Ovary (tissue), 9 donors: ENCODE results near the gene MRM3. TPM values are rescaled to one million over a fixed set of nuclear protein-coding genes. Genes with fewer than 3 reads are reported as not detected.

Experiments
- DNase-seq, 5 donors: peaks; one replicate each; pipeline ENCODE4 v3.0.0-alpha.2; 2019 to 2020
- H3K27ac ChIP-seq, 2 donors: fragments of 200-600 bp; one replicate each; pipeline versions ENCODE4 v1.5.1 to v1.8.0; 2019 to 2022
- H3K27me3 ChIP-seq: fragments of 200-600 bp; one replicate; pipeline ENCODE4 v1.8.0; 2022
- H3K36me3 ChIP-seq: fragments of 200-600 bp; sonication (generic); one replicate; pipeline ENCODE4 v1.5.1; 2019
- H3K4me1 ChIP-seq: one replicate; pipeline ENCODE4 v1.8.1; 2013; ENCODE audit warnings: mild to moderate bottlenecking, moderate library complexity; ENCODE audit not compliant: insufficient read depth
- H3K4me3 ChIP-seq: fragments of 200-600 bp; sonication (generic); one replicate; pipeline ENCODE4 v1.5.1; 2017
- H3K9me3 ChIP-seq, 2 donors: fragments of 200-600 bp in 1 of 2; sonication (generic) in 1 of 2; one replicate each; pipeline versions ENCODE4 v1.5.1 to v1.8.1; 2013 to 2019; ENCODE audit warnings: mild to moderate bottlenecking in 1 of 2, moderate library complexity in 1 of 2
- EP300 ChIP-seq: sonication (generic); formaldehyde crosslinking; IDR thresholded peaks from one replicate; pipeline ENCODE4 v1.6.1; 2017; ENCODE audit warnings: antibody characterized with exemption
- POLR2A ChIP-seq: fragments of 450-650 bp; IDR thresholded peaks from one replicate; pipeline ENCODE4 v1.6.1; 2017; ENCODE audit warnings: antibody characterized with exemption, mild to moderate bottlenecking, moderate library complexity
- WGBS, 3 donors: extraction: QIAGEN DNeasy Blood & Tissue Kit in 1 of 3; methylation state at CpG; one replicate each; pipeline versions ENCODE4 v1.1.5 to v1.1.7; 2013 to 2017; 5-methylcytosine and 5-hydroxymethylcytosine counted together
- intact Hi-C, 4 donors: fragments of 100-400 bp; cut with DNase I; formaldehyde crosslinking; loops; one replicate each; pipeline versions ENCODE4 v1.11.0 to v1.15.1; 2022 to 2023
- polyA plus RNA-seq, 2 donors: library from polyadenylated mRNA; stranded (reverse); fragments of 200-250 nt in 1 of 2; fragments of 350-450 nt in 1 of 2; fragmentation: Illumina TruSeq in 1 of 2; extraction: RNeasy Lipid Tissue Mini Kit (QIAGEN cat#74804) in 1 of 2; gene quantifications; one replicate each; pipeline ENCODE4 v1.2.3, GENCODE V29; 2013 to 2014
- total RNA-seq, 7 donors: library from RNA; depleted of rRNA in 2 of 7; stranded (reverse); fragments of >200 nt in 2 of 7; fragmentation: NEBNext Ultra II Directional in 3 of 7; extraction: Animal tissue kit (Norgen Biotek cat#: 25700) in 3 of 7; gene quantifications; one replicate each; pipeline versions ENCODE4 v1.1.0 to v1.2.4, GENCODE V29; 2016 to 2023
- TF ChIP-seq, protein P1 (sequence below), 3 donors: fragments of 450-650 bp in 2 of 3; fragments of 200-600 bp in 1 of 3; IDR thresholded peaks; one replicate each; pipeline versions ENCODE4 v1.5.1 to v1.8.0; 2016 to 2022; ENCODE audit warnings: antibody characterized with exemption in 3 of 3, mild to moderate bottlenecking in 1 of 3
- donor health status: DM: no; HTN: no; CAD: no; lungs with moderate emphysema.
- donor health status: DM: no; HTN: no; CAD: no.
- donor health status: Bipolar disorder and iron deficiency.
- donor health status: DM: yes; HTN: yes; CAD: no.
- donor health status: DM: no; HTN: no; CAD: no.
- donor health status: DM: yes; HTN: yes; CAD: no.

MRM3 gene
- total and polyA plus RNA-seq, 9 donors: 10.1 to 16.7 (median 13.9) TPM

DNA sequence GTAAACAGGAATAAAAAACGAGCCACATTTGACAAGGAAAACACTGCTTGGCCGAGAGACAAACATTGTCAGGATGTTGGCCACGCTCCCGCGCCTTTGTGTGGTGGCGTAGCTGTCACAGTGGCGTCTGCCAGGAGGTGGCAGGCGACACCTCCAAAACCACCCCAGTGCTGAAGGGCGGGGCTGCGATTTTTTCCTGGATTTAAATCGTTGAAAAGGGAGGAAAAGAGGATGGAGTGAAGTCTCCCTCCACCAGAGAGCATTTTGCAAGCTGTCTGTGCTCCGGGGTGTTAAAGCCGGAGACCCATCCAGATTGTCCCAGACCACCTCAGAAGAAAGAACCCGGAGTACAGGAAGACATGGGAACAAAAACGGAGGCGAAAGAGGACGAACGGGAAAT is 12.7 kb downstream of the MRM3 start:
- 6 to 13% (median 9%) methylated on average over 18 of the region's 18 CpGs for WGBS, 3 donors
- TF ChIP-seq EP300: no peak
- TF ChIP-seq, protein P1, sequence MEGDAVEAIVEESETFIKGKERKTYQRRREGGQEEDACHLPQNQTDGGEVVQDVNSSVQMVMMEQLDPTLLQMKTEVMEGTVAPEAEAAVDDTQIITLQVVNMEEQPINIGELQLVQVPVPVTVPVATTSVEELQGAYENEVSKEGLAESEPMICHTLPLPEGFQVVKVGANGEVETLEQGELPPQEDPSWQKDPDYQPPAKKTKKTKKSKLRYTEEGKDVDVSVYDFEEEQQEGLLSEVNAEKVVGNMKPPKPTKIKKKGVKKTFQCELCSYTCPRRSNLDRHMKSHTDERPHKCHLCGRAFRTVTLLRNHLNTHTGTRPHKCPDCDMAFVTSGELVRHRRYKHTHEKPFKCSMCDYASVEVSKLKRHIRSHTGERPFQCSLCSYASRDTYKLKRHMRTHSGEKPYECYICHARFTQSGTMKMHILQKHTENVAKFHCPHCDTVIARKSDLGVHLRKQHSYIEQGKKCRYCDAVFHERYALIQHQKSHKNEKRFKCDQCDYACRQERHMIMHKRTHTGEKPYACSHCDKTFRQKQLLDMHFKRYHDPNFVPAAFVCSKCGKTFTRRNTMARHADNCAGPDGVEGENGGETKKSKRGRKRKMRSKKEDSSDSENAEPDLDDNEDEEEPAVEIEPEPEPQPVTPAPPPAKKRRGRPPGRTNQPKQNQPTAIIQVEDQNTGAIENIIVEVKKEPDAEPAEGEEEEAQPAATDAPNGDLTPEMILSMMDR (IDR thresholded peaks at IDR 0.05): peak; percentile 40 to 84 (median 71)
- H3K27me3 ChIP-seq: no peaks in the 10 kb centered on the region
- no peaks in the 10 kb centered on the region for H3K4me1 ChIP-seq
- no peaks in the 10 kb centered on the region for H3K36me3 ChIP-seq
- H3K4me3 ChIP-seq: no peak overlapping the region
- no peaks in the 10 kb centered on the region for H3K9me3 ChIP-seq
- intact Hi-C loops: loop anchor here in 3 of 4 donors (2.0 to 5.0 kb wide), 2 partner anchors 186 to 187 kb away; no protein-coding TSS in a partner anchor
- no peak overlapping the region for H3K27ac ChIP-seq
- DNase-seq: peak; percentile 65 to 84 (median 79)

DNA sequence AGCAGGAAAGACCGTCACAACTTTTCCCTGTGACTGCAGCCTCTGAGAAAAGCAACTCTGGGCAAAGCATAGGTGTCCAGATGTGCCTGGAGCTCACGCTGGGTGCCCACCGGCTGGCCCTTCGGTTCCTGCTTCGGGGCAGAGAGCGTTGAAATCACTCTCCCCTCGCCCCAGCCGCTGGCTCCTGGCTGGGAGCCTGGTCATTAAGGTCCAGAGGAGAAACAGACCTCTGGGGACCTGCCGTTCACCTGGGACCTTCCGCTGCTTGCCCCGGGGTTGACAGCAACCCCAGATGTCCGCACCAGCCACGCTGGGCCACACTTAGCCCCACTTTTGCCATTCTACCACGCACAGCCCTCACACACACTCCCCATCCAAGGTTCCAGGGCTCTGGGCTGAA is 13.1 kb downstream of the MRM3 start:
- H3K9me3 ChIP-seq: no peaks in the 10 kb centered on the region
- no peak for DNase-seq
- WGBS, 3 donors: 59 to 61% (median 60%) methylated on average over 11 to 14 of the region's 14 CpGs
- intact Hi-C loops: loop anchor here in 2 of 4 donors (2.0 to 5.0 kb wide), 2 partner anchors 186 to 187 kb away; no protein-coding TSS in a partner anchor
- no peak overlapping the region for H3K4me3 ChIP-seq
- H3K27ac ChIP-seq: no peak overlapping the region
- H3K27me3 ChIP-seq: no peaks in the 10 kb centered on the region
- TF ChIP-seq, protein P1 (IDR thresholded peaks at IDR 0.05): no peak
- TF ChIP-seq EP300: no peak
- TF ChIP-seq POLR2A: no peak
- H3K36me3 ChIP-seq: no peaks in the 10 kb centered on the region
- no peaks in the 10 kb centered on the region for H3K4me1 ChIP-seq

DNA sequence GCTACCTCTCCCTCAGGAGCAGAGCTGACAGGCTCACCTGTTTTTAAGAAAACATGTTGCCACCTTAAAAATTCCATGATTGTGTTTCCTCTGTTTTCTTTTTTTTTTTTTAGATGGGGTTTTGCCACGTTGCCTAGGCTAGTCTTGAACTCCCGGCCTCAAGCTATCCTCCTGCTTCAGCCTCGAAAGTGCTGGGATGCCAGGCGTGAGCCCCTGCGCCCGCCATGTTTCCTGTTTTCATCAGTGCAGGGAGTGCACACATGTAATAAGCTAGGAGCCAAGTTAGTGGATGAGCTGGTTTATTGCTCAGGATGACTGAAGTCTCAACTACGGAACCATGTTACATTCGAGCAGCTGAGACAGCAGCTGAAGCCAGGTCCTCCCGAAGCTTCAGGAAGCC is 13.6 kb downstream of the MRM3 start:
- TF ChIP-seq EP300: no peak
- no peak for TF ChIP-seq POLR2A
- TF ChIP-seq, protein P1 (IDR thresholded peaks at IDR 0.05): no peak
- WGBS, 3 donors: 74 to 81% (median 80%) methylated on average over 9 of the region's 9 CpGs
- no peaks in the 10 kb centered on the region for H3K4me1 ChIP-seq
- no peak overlapping the region for H3K27ac ChIP-seq
- H3K36me3 ChIP-seq: no peaks in the 10 kb centered on the region
- no peak overlapping the region for H3K4me3 ChIP-seq
- H3K27me3 ChIP-seq: no peaks in the 10 kb centered on the region
- no peak for DNase-seq
- H3K9me3 ChIP-seq: no peaks in the 10 kb centered on the region
- intact Hi-C loops: loop anchor here in 3 of 4 donors (2.0 to 5.0 kb wide), 2 partner anchors 185 to 187 kb away; no protein-coding TSS in a partner anchor

DNA sequence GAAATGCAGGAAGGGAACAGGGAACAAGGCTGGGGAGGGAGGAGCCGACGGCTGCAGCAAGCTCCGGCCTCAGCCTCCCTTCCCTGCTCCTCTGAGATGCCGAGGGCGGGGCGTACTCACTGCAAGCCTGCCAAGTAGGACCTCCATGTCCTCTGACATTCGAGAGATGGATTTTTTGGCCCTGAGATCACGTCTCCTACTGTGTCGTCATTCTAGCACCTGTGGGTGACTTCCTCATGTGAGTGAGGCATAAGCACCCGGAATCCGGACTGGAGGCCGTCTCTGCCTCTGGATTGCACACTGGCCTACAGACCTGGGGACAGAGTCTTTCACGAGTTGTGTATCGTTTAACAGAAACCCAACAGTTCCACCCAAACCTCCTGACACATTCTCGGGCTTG is 14.5 kb downstream of the MRM3 start:
- 91 to 97% (median 93%) methylated on average over 15 of the region's 15 CpGs for WGBS, 3 donors
- TF ChIP-seq, protein P1 (IDR thresholded peaks at IDR 0.05): no peak
- no peak for TF ChIP-seq EP300
- no peak for TF ChIP-seq POLR2A
- intact Hi-C loops: loop anchor here in 2 of 4 donors (2.0 to 5.0 kb wide), 2 partner anchors 184 to 186 kb away; no protein-coding TSS in a partner anchor
- no peak overlapping the region for H3K4me3 ChIP-seq
- H3K27me3 ChIP-seq: no peaks in the 10 kb centered on the region
- no peaks in the 10 kb centered on the region for H3K36me3 ChIP-seq
- no peaks in the 10 kb centered on the region for H3K4me1 ChIP-seq
- H3K9me3 ChIP-seq: no peaks in the 10 kb centered on the region
- no peak overlapping the region for H3K27ac ChIP-seq
- DNase-seq: no peak
